DOHH2 (cell line): ENCODE results near the gene OR13J1.
A peak's percentile ranks its signal among the peaks of the same experiment; 100 is the strongest.

Experiments used
- H3F3A ChIP-seq: fragments of 200-600 bp; sonication (generic), shearing (Covaris generic); 2 replicates; pipeline ENCODE4 v1.6.0; 2016; ENCODE audit warnings: antibody characterized with exemption, mild to moderate bottlenecking; ENCODE audit not compliant: control insufficient read depth, insufficient read depth
- H3K27ac ChIP-seq: fragments of 200-600 bp; sonication (generic); 2 replicates; pipeline ENCODE4 v1.5.1; 2014; ENCODE audit warnings: low read depth, mild to moderate bottlenecking, low read length, moderate library complexity
- H3K27me3 ChIP-seq: fragments of 200-600 bp; sonication (generic); 2 replicates; pipeline ENCODE4 v1.6.1; 2014; ENCODE audit warnings: mild to moderate bottlenecking, low read length, mixed read lengths; ENCODE audit not compliant: control insufficient read depth
- H3K36me3 ChIP-seq: fragments of 200-600 bp; sonication (generic); 2 replicates; pipeline ENCODE4 v1.6.1; 2014; ENCODE audit warnings: mild to moderate bottlenecking, low read length, moderate library complexity, mixed read lengths; ENCODE audit not compliant: control insufficient read depth
- H3K4me1 ChIP-seq: fragments of 200-600 bp; sonication (generic); 2 replicates; pipeline ENCODE4 v1.6.1; 2014; ENCODE audit warnings: mild to moderate bottlenecking, low read length, mixed read lengths; ENCODE audit not compliant: control insufficient read depth
- H3K4me2 ChIP-seq: fragments of 200-600 bp; sonication (generic); 2 replicates; pipeline ENCODE4 v1.6.0; 2014; ENCODE audit warnings: mild to moderate bottlenecking, low read length, moderate library complexity
- H3K4me3 ChIP-seq: fragments of 200-600 bp; sonication (generic); 2 replicates; pipeline ENCODE4 v1.5.1; 2014; ENCODE audit warnings: mild to moderate bottlenecking, low read length, mixed read lengths
- H3K79me2 ChIP-seq: fragments of 200-600 bp; sonication (generic); 2 replicates; pipeline ENCODE4 v1.6.1; 2014; ENCODE audit warnings: mild to moderate bottlenecking, low read length, mixed read lengths; ENCODE audit not compliant: control insufficient read depth
- H3K9me2 ChIP-seq: fragments of 200-600 bp; sonication (generic); replicated peaks from 2 replicates; pipeline ENCODE4 v1.6.1; 2014; ENCODE audit warnings: mild to moderate bottlenecking, low read length, mixed read lengths; ENCODE audit not compliant: control insufficient read depth
- H3K9me3 ChIP-seq: fragments of 200-600 bp; sonication (generic); 2 replicates; pipeline ENCODE4 v1.6.1; 2014; ENCODE audit warnings: antibody characterized with exemption, low read length, mixed read lengths; ENCODE audit not compliant: control insufficient read depth, insufficient read depth
- H4K20me1 ChIP-seq: fragments of 200-600 bp; sonication (generic); 2 replicates; pipeline ENCODE4 v1.6.0; 2014; ENCODE audit warnings: low read depth, mild to moderate bottlenecking, antibody characterized with exemption, low read length, moderate library complexity; ENCODE audit not compliant: control insufficient read depth, insufficient read depth
- CTCF ChIP-seq: fragments of 200-600 bp; sonication (generic); IDR thresholded peaks from one replicate; pipeline ENCODE4 v1.5.1; 2014; ENCODE audit warnings: antibody characterized with exemption, mild to moderate bottlenecking, low read depth, low read length; ENCODE audit not compliant: poor library complexity, severe bottlenecking
- EZH2phosphoT487 ChIP-seq: fragments of 200-600 bp; sonication (generic); IDR thresholded peaks from 2 replicates; pipeline ENCODE4 v1.6.1; 2017; ENCODE audit warnings: borderline replicate concordance, mild to moderate bottlenecking, antibody characterized with exemption, low read length, moderate library complexity, mixed read lengths

Gene OR13J1

GRCh38 chr9:35829764-35830096 lies 40.5 kb downstream of the OR13J1 start:
- Histone ChIP-seq H3K4me1 (peaks cover 36% of the 10 kb centered on the region), H3K9me2 (no peaks in the 10 kb centered on the region), H3F3A (0 out of 2 replicates have a peak, but pooled peaks cover 2% of the 10 kb centered on the region), H3K27me3 (peaks cover 9% of the 10 kb centered on the region; the same call in 1 of the 2 replicates), H3K4me3 (peak overlapping the region; percentile 74), H3K27ac (no peak overlapping the region), H3K79me2 (no peaks in the 10 kb centered on the region), H4K20me1 (no peaks in the 10 kb centered on the region), H3K36me3 (no peaks in the 10 kb centered on the region), H3K9me3 (no peaks in the 10 kb centered on the region), H3K4me2 (peak overlapping the region; percentile 79)
- TF ChIP-seq EZH2phosphoT487 (no peak), CTCF (no peak)

- H3K9me2 ChIP-seq = no peaks in the 10 kb centered on the region
- H3K9me3 ChIP-seq = no peaks in the 10 kb centered on the region
- H3K36me3 ChIP-seq = no peaks in the 10 kb centered on the region
- peak within 1 kb of the TSS; percentile 74 for H3K4me3 ChIP-seq
- TF ChIP-seq CTCF = no peak
- no peak for TF ChIP-seq EZH2phosphoT487
- peaks cover 31% of the 10 kb centered on the region for H3K4me1 ChIP-seq
- H3K4me2 ChIP-seq = peak within 1 kb of the TSS; percentile 79
- H3K27me3 ChIP-seq = peaks cover 9% of the 10 kb centered on the region; the same call in 1 of the 2 replicates
- H4K20me1 ChIP-seq = no peaks in the 10 kb centered on the region
- H3K27ac ChIP-seq = no peak within 1 kb of the TSS
- 0 out of 2 replicates have a peak, but pooled peaks cover 2% of the 10 kb centered on the region for H3F3A ChIP-seq
- no peaks in the 10 kb centered on the region for H3K79me2 ChIP-seq
These were observed 41.0 kb downstream of the OR13J1 start, which contains the start of gene TMEM8B for GRCh38 chr9:35829084-35829763. Gene TMEM8B, plus strand, starts transcription at chr9:35829228. Its CDS starts 220 bp downstream, at chr9:35829448.

- no peaks in the 10 kb centered on the region for H3K9me3 ChIP-seq
- peak within 1 kb of the TSS; percentile 79 for H3K4me2 ChIP-seq
- no peak within 1 kb of the TSS for H3K27ac ChIP-seq
- no peaks in the 10 kb centered on the region for H4K20me1 ChIP-seq
- H3K36me3 ChIP-seq = no peaks in the 10 kb centered on the region
- H3K79me2 ChIP-seq = no peaks in the 10 kb centered on the region
- TF ChIP-seq CTCF (no peak), EZH2phosphoT487 (no peak)
- 0 out of 2 replicates have a peak, but pooled peaks cover 2% of the 10 kb centered on the region for H3F3A ChIP-seq
- H3K4me3 ChIP-seq = peak within 1 kb of the TSS; percentile 74
- peaks cover 26% of the 10 kb centered on the region for H3K4me1 ChIP-seq
- no peaks in the 10 kb centered on the region for H3K9me2 ChIP-seq
- peaks cover 9% of the 10 kb centered on the region; the same call in 1 of the 2 replicates for H3K27me3 ChIP-seq
These were observed 41.5 kb downstream of the OR13J1 start, which contains the start of gene FAM221B for GRCh38 chr9:35828716-35829083. Gene FAM221B, minus strand, starts transcription at chr9:35828732. Its CDS starts 2,571 bp downstream, at chr9:35826161.
